ENCODE measurements around the gene ALDH2. TPM values are rescaled to one million over a fixed set of nuclear protein-coding genes. Genes with fewer than 3 reads are reported as not detected.

ALDH2 gene
- 13.5 and 13.6 TPM in 2 replicates for total RNA-seq

DNA sequence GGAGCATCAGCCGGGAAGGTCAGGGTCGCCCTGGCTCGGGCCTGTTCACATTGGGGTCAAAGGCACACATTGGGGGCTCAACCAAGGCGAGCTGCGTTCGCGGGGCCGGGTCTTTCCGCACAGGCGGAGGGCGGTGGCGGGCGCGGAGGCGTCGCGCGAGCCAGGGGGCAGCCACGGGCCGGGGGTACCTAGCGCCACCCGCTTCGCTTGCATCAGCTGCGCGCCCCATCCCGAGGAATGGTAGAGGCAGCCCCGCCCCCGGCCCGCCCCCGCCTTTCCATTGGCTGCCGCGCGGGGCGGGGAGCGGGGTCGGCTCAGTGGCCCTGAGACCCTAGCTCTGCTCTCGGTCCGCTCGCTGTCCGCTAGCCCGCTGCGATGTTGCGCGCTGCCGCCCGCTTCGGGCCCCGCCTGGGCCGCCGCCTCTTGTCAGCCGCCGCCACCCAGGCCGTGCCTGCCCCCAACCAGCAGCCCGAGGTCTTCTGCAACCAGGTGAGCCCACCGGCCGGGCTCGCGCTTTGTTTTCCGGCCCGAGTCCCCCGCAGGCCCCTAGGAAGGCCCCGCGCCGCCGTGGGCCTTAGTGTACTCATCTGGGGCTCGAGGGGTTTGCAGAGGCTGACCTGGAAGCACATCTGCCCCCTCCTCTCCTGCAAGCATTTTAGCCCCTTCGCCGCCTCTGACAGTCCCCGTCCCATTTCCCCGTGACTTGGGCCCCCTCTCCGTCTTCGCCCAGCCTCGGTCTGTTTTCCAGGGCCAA is at the start of gene ALDH2:
TSS of gene ALDH2 (plus strand) at position 326 of the 754 bp plus-strand sequence. CDS start at position 376, 50 bp downstream.

GRCh38 chr12:111841750-111842555 is 75.2 kb downstream of the ALDH2 start, which contains the start of gene MAPKAPK5:
TSS of gene MAPKAPK5 (plus strand) at chr12:111842228. CDS start at chr12:111842734, 506 bp downstream.

Small RNA genes lying within 50 kb of the gene (small RNA-seq; reads per million reads assigned to genes)
- gene MIR6761, result not detected

Other genes starting within 250 kb of the ALDH2 start
- 30.5 and 48.7 TPM in 2 replicates for gene ATXN2, start 167.6 kb upstream of the ALDH2 start, total RNA-seq
- 16.5 and 18.2 TPM in 2 replicates for gene BRAP, start 81.0 kb upstream of the ALDH2 start, total RNA-seq
- 20.2 and 28.2 TPM in 2 replicates for gene ACAD10, start 80.9 kb upstream of the ALDH2 start, total RNA-seq
- 30.9 and 40.9 TPM in 2 replicates for gene MAPKAPK5, start 75.3 kb downstream of the ALDH2 start, total RNA-seq
- gene TMEM116, start 246.2 kb downstream of the ALDH2 start, total RNA-seq, result 7.7 and 8.0 TPM in 2 replicates
- gene ERP29, start 246.5 kb downstream of the ALDH2 start, total RNA-seq, result 35.4 and 41.9 TPM in 2 replicates